HepG2 (cell line): ENCODE data around the gene TMBIM4. TPM values are rescaled to one million over a fixed set of nuclear protein-coding genes. Genes with fewer than 3 reads are reported as not detected.

Experiments
- ATAC-seq: fragments of 200-7000 bp; cut with Tn5 transposase; 3 replicates; pipeline ENCODE4 v1.9.1; 2020; ENCODE audit warnings: mild to moderate bottlenecking, moderate library complexity
- BruUV-seq: library from RNA; stranded (reverse); fragments of 400-500 nt; replicated peaks from 2 replicates; lab custom pipeline; 2021; lab: Mats Ljungman, UMichigan
- CTCF ChIA-PET: fragments of 300-600 bp; formaldehyde crosslinking; extraction: SDS; loops from one replicate; lab custom pipeline; 2021; ENCODE audit warnings: low total read pairs, inconsistent platforms, low intra/inter-chr PET ratio; lab: Yijun Ruan, JAX
- POLR2A ChIA-PET: fragments of 350-600 bp; sonication (Branson Sonifier 250); formaldehyde crosslinking; loops from one replicate; lab custom pipeline; 2020; ENCODE audit warnings: antibody characterized with exemption, inconsistent platforms; lab: Yijun Ruan, JAX
- DNase-seq: peaks from one replicate; pipeline ENCODE4 v3.0.0-alpha.2; 2015; ENCODE audit warnings: low spot score
- FAIRE-seq: peaks from 3 replicates; lab custom pipeline; 2011; peaks lifted over from hg19 to GRCh38; lab: Jason Lieb, UNC
- H2AFZ ChIP-seq: one replicate; pipeline ENCODE4 v1.6.1; 2011; ENCODE audit warnings: low read length, inconsistent platforms
- H3K27ac ChIP-seq: fragments of 300-600 bp; 3 replicates; pipeline ENCODE4 v1.8.0; 2011; ENCODE audit warnings: mixed run types, mild to moderate bottlenecking, mixed read lengths, low read length, inconsistent platforms; ENCODE audit not compliant: insufficient read depth; ENCODE audit errors: extremely low read length
- H3K27me3 ChIP-seq, 2 experiments: fragments of 200-600 bp in 1 of 2; 2 replicates in 1 of 2; 3 replicates in 1 of 2; pipeline versions ENCODE4 v1.6.0 to v1.8.0; 2011; ENCODE audit warnings: low read length in 2 of 2, mild to moderate bottlenecking in 2 of 2, moderate library complexity in 2 of 2, inconsistent platforms in 1 of 2; ENCODE audit not compliant: insufficient read depth in 2 of 2, control insufficient read depth in 1 of 2
- H3K36me3 ChIP-seq, 2 experiments: fragments of 200-600 bp in 1 of 2; replicated peaks in 1 of 2; 2 replicates in 1 of 2; 3 replicates in 1 of 2; pipeline versions ENCODE4 v1.5.1 to v1.8.0; 2011; ENCODE audit warnings: low read length in 2 of 2, inconsistent platforms in 1 of 2; ENCODE audit not compliant: insufficient read depth in 2 of 2, control insufficient read depth in 1 of 2
- H3K4me1 ChIP-seq: 2 replicates; pipeline ENCODE4 v1.5.1; 2012; ENCODE audit warnings: low read length, inconsistent platforms; ENCODE audit not compliant: insufficient read depth
- H3K4me2 ChIP-seq: 2 replicates; pipeline ENCODE4 v1.6.0; 2011; ENCODE audit warnings: low read depth, low read length, inconsistent platforms
- H3K4me3 ChIP-seq, 3 experiments: fragments of 200-600 bp in 1 of 3; sonication (generic), shearing (Covaris generic) in 1 of 3; replicated peaks in 1 of 3; 2 replicates each; pipeline ENCODE4 v1.5.1; 2011 to 2016; ENCODE audit warnings: low read length in 3 of 3, inconsistent platforms in 2 of 3, low read depth in 2 of 3, mild to moderate bottlenecking in 2 of 3, control low read depth in 1 of 3, mixed read lengths in 1 of 3; ENCODE audit not compliant: insufficient read depth in 1 of 3
- H3K79me2 ChIP-seq: one replicate; pipeline ENCODE4 v1.6.1; 2011; ENCODE audit warnings: low read length, inconsistent platforms; ENCODE audit not compliant: insufficient read depth
- H3K9ac ChIP-seq: 2 replicates; pipeline ENCODE4 v1.6.0; 2011; ENCODE audit warnings: mild to moderate bottlenecking, low read depth, low read length, inconsistent platforms; ENCODE audit not compliant: insufficient read depth
- H3K9me3 ChIP-seq: 2 replicates; pipeline ENCODE4 v1.5.1; 2012; ENCODE audit warnings: mild to moderate bottlenecking, low read length
- H4K20me1 ChIP-seq: 2 replicates; pipeline ENCODE4 v1.6.0; 2011; ENCODE audit warnings: inconsistent platforms, mild to moderate bottlenecking, low read length, moderate library complexity; ENCODE audit not compliant: insufficient read depth
- FOXO1 ChIP-seq: sonication (generic); formaldehyde crosslinking; IDR thresholded peaks from 2 replicates; pipeline ENCODE4 v1.4.0; 2020; ENCODE audit warnings: missing genetic modification reagents
- HNF4G ChIP-seq, 2 experiments: sonication (generic) in 1 of 2; formaldehyde crosslinking in 1 of 2; IDR thresholded peaks; 2 replicates each; pipeline versions ENCODE4 v1.4.0 to v1.6.1; 2011 to 2020; ENCODE audit warnings: borderline replicate concordance in 2 of 2, low read depth in 2 of 2, mild to moderate bottlenecking in 2 of 2, low read length in 1 of 2, missing genetic modification reagents in 1 of 2, moderate library complexity in 1 of 2
- KAT8 ChIP-seq: IDR thresholded peaks from 2 replicates; pipeline ENCODE4 v1.6.1; 2016; ENCODE audit warnings: missing genetic modification reagents, missing compliant biosample characterization
- MTA1 ChIP-seq: sonication (generic); formaldehyde crosslinking; IDR thresholded peaks from 2 replicates; pipeline ENCODE4 v1.4.0; 2020; ENCODE audit warnings: missing genetic modification reagents, mild to moderate bottlenecking, borderline replicate concordance
- RFX1 ChIP-seq: fragments of 450-650 bp; IDR thresholded peaks from 2 replicates; pipeline ENCODE4 v1.6.1; 2017
- SKI ChIP-seq: fragments of 450-650 bp; IDR thresholded peaks from one replicate; pipeline ENCODE4 v1.6.1; 2018; ENCODE audit warnings: mild to moderate bottlenecking; ENCODE audit not compliant: partially characterized antibody
- ZNF142 ChIP-seq: sonication (generic); formaldehyde crosslinking; IDR thresholded peaks from 2 replicates; pipeline ENCODE4 v1.4.0; 2020; ENCODE audit warnings: missing genetic modification reagents
- ZNF33A ChIP-seq: sonication (generic); formaldehyde crosslinking; IDR thresholded peaks from 2 replicates; pipeline ENCODE4 v1.5.1; 2020; ENCODE audit warnings: missing genetic modification reagents, mild to moderate bottlenecking, moderate library complexity, borderline replicate concordance
- ZNF576 ChIP-seq: sonication (generic); formaldehyde crosslinking; IDR thresholded peaks from 2 replicates; pipeline ENCODE4 v1.4.0; 2020; ENCODE audit warnings: mild to moderate bottlenecking, missing genetic modification reagents
- ZNF883 ChIP-seq: sonication (generic); formaldehyde crosslinking; IDR thresholded peaks from 2 replicates; pipeline ENCODE4 v1.5.1; 2020; ENCODE audit warnings: mild to moderate bottlenecking, missing genetic modification reagents; ENCODE audit errors: not compliant biosample characterization
- WGBS: methylation state at CpG from one replicate; pipeline ENCODE4 v1.1.6; 2017; ENCODE audit warnings: low lambda C conversion rate; 5-methylcytosine and 5-hydroxymethylcytosine counted together
- in situ Hi-C: cut with HindIII; loops from 2 replicates; pipeline ENCODE4 v1.10.0; 2017; ENCODE audit warnings: low pct_unique_long_range_greater_than_20kb; ENCODE audit not compliant: extremely low pct_ligation_motif_present
- intact Hi-C: fragments of 100-400 bp; cut with micrococcal nuclease; formaldehyde crosslinking; loops from one replicate; pipeline ENCODE4 v1.10.0; 2022; ENCODE audit not compliant: unreplicated experiment
- polyA plus RNA-seq, 8 experiments: library from polyadenylated mRNA; depleted of rRNA in 3 of 8; stranded (reverse) in 7 of 8; unstranded in 1 of 8; fragments of >200 nt; fragmentation: Illumina TruSeq in 4 of 8; extraction: Trizol in 4 of 8; gene quantifications; 2 replicates each; pipeline versions ENCODE4 v1.2.1 to v1.2.3, GENCODE V29; 2011 to 2016; ENCODE audit warnings: low read depth in 4 of 8, missing spikeins in 1 of 8, mixed read lengths in 1 of 8; ENCODE audit not compliant: insufficient read depth in 1 of 8
- total RNA-seq, 5 experiments: library from RNA; depleted of rRNA; stranded (reverse); fragments of >200 nt; fragmentation: Illumina TruSeq; extraction: Trizol; gene quantifications; 2 replicates each; pipeline ENCODE4 v1.2.3, GENCODE V29; 2016; ENCODE audit warnings: low read depth in 1 of 5
- TF ChIP-seq, protein P1 (sequence below): sonication (generic); formaldehyde crosslinking; IDR thresholded peaks from 2 replicates; pipeline ENCODE4 v1.8.1; 2023; ENCODE audit warnings: mild to moderate bottlenecking, missing genetic modification reagents

TMBIM4 gene
- total and polyA plus RNA-seq, 2 of the 13 experiments (the other 11 are each of a cell fraction or from before 2014, with no cell fraction given), result 60.5 to 67.7 TPM

DNA sequence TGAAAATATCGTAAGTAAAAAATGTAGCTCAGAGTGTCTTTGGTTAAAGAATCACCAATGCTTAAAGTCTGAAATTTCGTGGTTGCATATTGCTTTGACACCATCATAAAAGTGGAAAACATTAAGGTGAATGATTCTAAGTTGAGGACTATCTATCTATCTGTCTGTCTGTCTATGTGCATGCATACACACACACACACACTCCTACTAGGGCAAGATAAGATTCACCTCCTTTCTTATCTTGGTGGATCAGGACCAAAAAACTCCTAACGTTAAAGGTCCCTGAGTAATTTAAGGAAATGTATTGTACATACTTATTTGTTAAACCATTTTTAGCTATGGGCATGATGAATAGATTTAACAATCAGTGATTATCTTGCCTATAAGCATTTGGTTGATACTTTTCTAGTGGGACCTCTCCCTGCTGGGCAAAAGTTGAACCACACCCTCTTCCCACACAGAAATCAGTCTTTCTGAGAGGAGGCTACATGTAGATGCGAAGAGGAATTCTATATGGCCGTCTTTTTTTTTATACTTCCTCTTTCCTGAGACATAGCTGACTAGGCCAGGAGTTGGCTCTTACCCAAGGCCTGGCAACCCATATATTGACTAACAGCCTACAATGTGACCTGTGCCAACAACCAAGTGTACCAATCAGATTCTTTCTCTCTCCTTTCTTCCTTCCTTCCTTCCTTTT, 19.9 kb downstream of the TMBIM4 start (continued):
- TF ChIP-seq ZNF33A (CRISPR knock-in tag), result no peak
- TF ChIP-seq, protein P1, sequence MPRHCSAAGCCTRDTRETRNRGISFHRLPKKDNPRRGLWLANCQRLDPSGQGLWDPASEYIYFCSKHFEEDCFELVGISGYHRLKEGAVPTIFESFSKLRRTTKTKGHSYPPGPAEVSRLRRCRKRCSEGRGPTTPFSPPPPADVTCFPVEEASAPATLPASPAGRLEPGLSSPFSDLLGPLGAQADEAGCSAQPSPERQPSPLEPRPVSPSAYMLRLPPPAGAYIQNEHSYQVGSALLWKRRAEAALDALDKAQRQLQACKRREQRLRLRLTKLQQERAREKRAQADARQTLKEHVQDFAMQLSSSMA (CRISPR knock-in tag), result no peak
- TF ChIP-seq ZNF576 (CRISPR knock-in tag), result no peak
- TF ChIP-seq ZNF883 (CRISPR knock-in tag), result no peak
- TF ChIP-seq RFX1, result no peak
- no peak for TF ChIP-seq SKI
- TF ChIP-seq, all 625 proteins: peak for 0

DNA sequence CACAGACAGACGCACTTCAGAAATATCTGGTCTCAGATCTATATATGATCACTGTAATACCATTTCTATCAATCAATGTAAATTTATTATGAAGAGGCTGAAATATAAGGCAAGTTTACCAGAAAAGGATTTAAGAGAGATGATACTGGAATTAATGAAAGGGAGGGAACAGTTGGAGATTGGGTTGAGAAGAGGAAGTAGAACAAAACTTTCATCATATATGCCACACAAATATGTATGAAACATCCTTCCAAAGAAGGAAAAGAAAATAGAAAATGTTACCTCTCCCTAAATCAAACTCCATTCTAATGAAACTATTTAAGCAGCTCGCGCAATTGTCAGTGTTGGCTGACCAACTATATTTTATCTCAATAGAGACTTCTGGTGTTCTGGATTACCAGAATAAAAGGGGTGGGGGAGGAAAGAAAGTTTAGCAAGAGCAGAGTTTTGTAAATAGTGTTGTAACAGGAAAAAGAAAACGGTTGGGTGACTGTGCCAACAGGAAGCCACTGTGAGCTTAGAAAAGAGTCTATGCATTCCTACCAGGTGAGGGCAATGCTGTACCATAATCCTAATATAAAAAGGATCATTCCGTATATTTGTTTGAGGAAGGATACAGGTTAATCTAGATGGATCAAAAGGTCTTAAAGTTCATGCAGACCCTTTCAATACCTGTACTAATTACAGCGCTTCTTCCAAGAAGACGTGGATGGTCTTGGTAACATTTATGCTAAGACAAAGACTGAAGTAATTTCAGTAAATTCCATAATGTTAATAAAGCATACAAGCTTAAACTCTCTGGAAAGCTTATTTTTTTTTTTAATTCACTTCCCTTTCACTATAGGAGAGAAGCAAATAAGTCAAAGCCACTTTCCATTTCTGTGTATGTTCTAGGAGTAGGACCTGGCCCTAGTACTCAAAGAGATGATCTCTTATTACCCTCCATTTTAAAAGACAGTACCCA, 24.7 kb downstream of the TMBIM4 start:
- H2AFZ ChIP-seq, result no peak overlapping the region
- H3K4me2 ChIP-seq, result no peak overlapping the region
- H3K27ac ChIP-seq, result no peak overlapping the region
- no peak overlapping the region for H3K9ac ChIP-seq
- ATAC-seq (peak; percentile 84), FAIRE-seq (peak; percentile 43), DNase-seq (peak; percentile 69)
- H4K20me1 ChIP-seq, result no peaks in the 10 kb centered on the region
- intact Hi-C loops, result no loop called here
- ChIA-PET POLR2A (interaction anchor here (0.6 to 1.3 kb wide), 2 partner anchors 14 to 25 kb away, joined by 3 to 14 read pairs; partner anchors contain the start of genes LLPH and TMBIM4), CTCF (interaction anchor here (0.9 kb wide), 1 partner anchor 264 kb away, joined by 3 read pairs; no protein-coding TSS in a partner anchor)
- BruUV-seq, result no TSS peak
- no peaks in the 10 kb centered on the region; a peak in 2 of 5 replicates for H3K36me3 ChIP-seq
- H3K4me3 ChIP-seq, result no peak overlapping the region
- peaks cover 10% of the 10 kb centered on the region for H3K9me3 ChIP-seq
- in situ Hi-C loops, result loop anchor here (10.0 kb wide), 1 partner anchor 260 kb away; no protein-coding TSS in a partner anchor
- no peaks in the 10 kb centered on the region for H3K27me3 ChIP-seq
- WGBS, result 66% methylated on average over 7 of the region's 7 CpGs
- H3K4me1 ChIP-seq, result peaks cover 7% of the 10 kb centered on the region; the same call in 1 of the 2 replicates
- no peaks in the 10 kb centered on the region for H3K79me2 ChIP-seq
- TF ChIP-seq FOXO1 (no peak), HNF4G (IDR thresholded peaks at IDR 0.05; ENCODE audit: borderline replicate concordance, low read depth, low read length) (no peak), HNF4G (CRISPR knock-in tag; IDR thresholded peaks at IDR 0.05; ENCODE audit: borderline replicate concordance, low read depth) (no peak), KAT8 (CRISPR knock-in tag) (peak; percentile 38; the same call in 1 of the 2 replicates), ZNF142 (CRISPR knock-in tag) (no peak), MTA1 (CRISPR knock-in tag) (no peak)
